ENCODE data around the gene ATG7. TPM values are rescaled to one million over a fixed set of nuclear protein-coding genes. Genes with fewer than 3 reads are reported as not detected.

The ATG7 gene
- total RNA-seq, 1 experiment from 2014 or later: 36.0 TPM

- Histone ChIP-seq H3K4me1 (ENCODE audit: control insufficient read depth, insufficient read depth, low read length) (peaks cover 4% of the 10 kb centered on the region; the same call in 1 of the 2 replicates), H3K27ac (ENCODE audit: low read length) (no peak overlapping the region), H3K9me3 (ENCODE audit: control insufficient read depth, insufficient read depth, low read depth, low read length) (no peaks in the 10 kb centered on the region), H3K36me3 (ENCODE audit: control insufficient read depth, insufficient read depth, low read length) (no peaks in the 10 kb centered on the region), H3K27me3 (ENCODE audit: control insufficient read depth, insufficient read depth, low read length) (no peaks in the 10 kb centered on the region), H3K4me3 (ENCODE audit: low read depth in 2 of 2, low read length in 2 of 2) (no peak overlapping the region)
- in situ Hi-C loops (cut with HindIII; ENCODE audit: low pct_unique_long_range_greater_than_20kb, low sequenced_read_pairs) (no loop called here), intact Hi-C loops (cut with micrococcal nuclease; ENCODE audit: unreplicated experiment) (no loop called here)
- ChIA-PET CTCF (no interaction called here), POLR2A (no interaction called here)
- BruUV-seq (replicated peaks): no TSS peak
- ATAC-seq (no peak), DNase-seq (ENCODE audit: low read depth, low spot score) (no peak)
- TF ChIP-seq SIN3A (IDR thresholded peaks at IDR 0.05; ENCODE audit: borderline replicate concordance, insufficient read depth, low read depth, low read length) (no peak), TCF7L2 (IDR thresholded peaks at IDR 0.05; ENCODE audit: low read depth, low read length) (no peak), CTCF (IDR thresholded peaks at IDR 0.05) (no peak)
These were observed 23.6 kb upstream of the ATG7 start for GRCh38 chr3:11248596-11248995.

GRCh38 chr3:11250902-11251806 lies 21.0 kb upstream of the ATG7 start:
- ChIA-PET POLR2A (no interaction called here), CTCF (no interaction called here)
- no TSS peak for BruUV-seq (replicated peaks)
- ATAC-seq (no peak), DNase-seq (ENCODE audit: low read depth, low spot score) (no peak)
- no peaks in the 10 kb centered on the region for H3K27me3 ChIP-seq (ENCODE audit: control insufficient read depth, insufficient read depth, low read length)
- H3K4me3 ChIP-seq (ENCODE audit: low read depth in 2 of 2, low read length in 2 of 2): no peak overlapping the region
- H3K27ac ChIP-seq (ENCODE audit: low read length): no peak overlapping the region
- no peaks in the 10 kb centered on the region for H3K4me1 ChIP-seq (ENCODE audit: control insufficient read depth, insufficient read depth, low read length)
- H3K36me3 ChIP-seq (ENCODE audit: control insufficient read depth, insufficient read depth, low read length): no peaks in the 10 kb centered on the region
- no peaks in the 10 kb centered on the region for H3K9me3 ChIP-seq (ENCODE audit: control insufficient read depth, insufficient read depth, low read depth, low read length)
- intact Hi-C loops (cut with micrococcal nuclease; ENCODE audit: unreplicated experiment) (no loop called here), in situ Hi-C loops (cut with HindIII; ENCODE audit: low pct_unique_long_range_greater_than_20kb, low sequenced_read_pairs) (no loop called here)
- TF ChIP-seq SIN3A (IDR thresholded peaks at IDR 0.05; ENCODE audit: borderline replicate concordance, insufficient read depth, low read depth, low read length): no peak
- no peak for TF ChIP-seq REST (IDR thresholded peaks at IDR 0.05; ENCODE audit: insufficient read depth in 1 of 2, low read depth in 2 of 2, low read length in 1 of 2)
- no peak for TF ChIP-seq POLR2AphosphoS5 (IDR thresholded peaks at IDR 0.05; ENCODE audit: low read depth, low read length)
- TF ChIP-seq CTCF (IDR thresholded peaks at IDR 0.05): no peak
- TF ChIP-seq TCF7L2 (IDR thresholded peaks at IDR 0.05; ENCODE audit: low read depth, low read length): no peak
